Measurements from ENCODE around the gene ADTRP.
"Not testable (repeated sequence)": the region's sequence is repeated elsewhere in the genome, so short reads cannot be mapped to it uniquely, and the experiment has no call there.

Gene ADTRP

DNA sequence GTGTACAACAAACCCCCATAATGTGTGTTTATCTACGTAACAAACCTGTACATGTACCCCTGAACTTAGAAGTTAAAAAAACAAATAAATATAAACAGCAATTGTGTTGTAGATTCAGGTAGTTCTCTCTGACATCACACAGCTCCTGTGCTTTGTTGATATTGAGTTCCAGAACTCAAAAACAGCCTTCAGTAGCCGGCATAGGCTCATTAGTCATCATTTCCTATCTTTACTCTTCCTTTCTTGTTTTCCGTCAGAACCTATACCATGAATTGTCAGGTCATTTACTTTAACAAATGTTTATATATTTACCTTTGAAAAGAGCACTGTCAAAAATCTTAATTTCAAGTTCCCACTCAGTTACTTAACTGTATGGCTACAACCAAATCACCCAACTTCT, 88.8 kb downstream of the ADTRP start:
- no peak for DNase-seq

DNA sequence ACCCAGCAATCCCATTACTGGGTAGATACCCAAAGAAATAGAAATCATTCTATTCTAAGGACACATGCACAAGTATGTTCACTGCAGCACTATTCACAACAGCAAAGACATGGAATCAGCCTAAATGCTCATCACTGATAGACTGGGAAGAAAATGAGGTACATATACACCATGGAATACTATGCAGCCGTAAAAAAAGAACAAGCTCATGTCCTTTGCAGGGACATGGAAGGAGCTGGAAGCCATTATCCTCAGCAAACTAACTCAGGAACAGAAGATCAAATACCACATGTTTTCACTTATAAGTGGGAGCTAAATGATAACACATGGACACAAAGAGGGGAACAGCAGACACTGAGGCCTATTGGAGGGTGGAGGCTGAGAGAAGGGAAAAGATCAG, 89.2 kb downstream of the ADTRP start:
- DNase-seq = not testable (repeated sequence)

DNA sequence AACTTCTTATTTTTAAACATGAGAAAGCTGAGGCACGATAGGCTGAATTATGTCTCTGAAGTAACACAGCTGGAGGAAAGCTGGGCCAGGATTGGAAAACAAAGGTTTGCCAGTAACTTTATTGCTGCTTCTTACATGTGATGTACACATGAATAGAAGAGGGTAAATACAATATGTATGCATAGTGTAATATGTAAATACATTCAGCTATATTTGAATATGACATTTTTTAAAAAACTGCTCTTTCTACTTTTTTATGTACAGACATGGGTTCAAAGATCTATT, 90.2 kb downstream of the ADTRP start:
- no peak for DNase-seq

DNA sequence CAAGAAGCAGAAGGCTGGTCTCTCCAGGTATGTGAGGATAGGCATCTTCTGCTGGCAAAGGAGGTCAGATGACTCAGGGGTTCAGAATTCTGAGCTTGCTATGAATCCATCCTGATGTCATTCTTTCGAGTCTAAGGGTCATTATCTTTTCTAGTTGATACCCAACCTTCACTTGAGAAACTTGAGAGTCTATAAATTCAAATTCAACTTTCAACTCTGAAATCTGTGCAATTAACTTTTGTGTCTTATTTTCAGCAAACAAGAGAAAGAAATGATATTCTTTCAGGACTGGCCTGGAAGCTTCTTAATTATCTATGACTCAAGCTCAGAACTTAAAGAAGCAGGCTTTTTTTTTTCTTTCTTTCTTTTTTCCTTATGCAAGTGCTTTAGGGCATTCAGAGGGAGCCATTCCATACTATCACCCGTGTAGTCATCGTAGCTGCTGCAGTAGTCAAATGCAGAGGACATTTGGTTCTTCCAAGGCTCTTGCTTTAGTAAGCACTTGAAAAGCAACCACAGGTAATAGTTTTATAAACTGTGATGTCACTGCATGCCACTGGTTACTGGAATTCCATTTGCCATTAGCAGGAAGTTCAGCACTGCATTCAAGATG, 93.0 kb downstream of the ADTRP start:
- DNase-seq = no peak

DNA sequence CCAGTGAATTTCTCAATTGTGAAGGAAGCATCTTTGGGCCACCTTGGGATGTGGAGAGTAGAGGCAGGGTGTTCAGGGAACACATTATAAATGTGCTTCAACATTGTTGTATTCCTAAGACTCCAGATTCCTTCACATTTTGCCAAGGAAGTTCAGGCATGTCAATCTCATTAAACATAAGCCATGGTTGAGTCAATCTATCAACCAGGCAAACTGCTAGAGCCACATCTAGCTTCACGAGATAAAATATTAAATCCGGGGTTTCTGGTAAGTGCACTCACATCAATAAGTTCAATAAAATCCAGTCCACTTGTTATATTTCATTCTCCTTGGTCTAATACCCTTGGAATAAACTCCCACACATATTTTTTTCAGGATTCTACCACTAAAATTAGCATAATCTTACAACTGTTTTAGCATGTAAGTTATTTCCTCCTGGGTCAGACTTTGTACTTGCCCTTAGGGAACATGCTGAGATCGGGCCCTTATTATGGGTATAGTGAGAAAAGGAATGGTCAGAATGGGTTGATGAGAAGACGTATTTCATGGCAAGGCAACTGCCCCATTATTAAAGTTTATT, 93.6 kb downstream of the ADTRP start:
- DNase-seq = no peak

DNA sequence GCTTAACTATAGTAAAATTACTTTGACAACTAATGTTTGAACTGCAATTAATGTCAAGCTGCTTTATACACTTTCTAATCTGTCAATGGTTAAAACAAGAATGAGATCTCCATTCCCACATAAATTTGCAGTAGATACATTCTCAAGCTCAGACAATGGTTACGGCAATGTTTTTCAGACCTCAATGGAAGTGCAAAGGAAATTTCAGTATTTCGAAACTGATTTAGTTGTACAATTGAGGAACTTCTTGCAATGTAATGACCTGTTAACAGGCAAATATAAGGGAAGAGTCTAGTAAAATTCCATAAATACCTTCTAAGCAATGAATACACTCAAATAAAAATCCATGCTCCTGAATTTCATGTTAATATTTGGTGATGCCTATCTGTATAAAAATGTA, 94.7 kb downstream of the ADTRP start:
- DNase-seq = no peak

DNA sequence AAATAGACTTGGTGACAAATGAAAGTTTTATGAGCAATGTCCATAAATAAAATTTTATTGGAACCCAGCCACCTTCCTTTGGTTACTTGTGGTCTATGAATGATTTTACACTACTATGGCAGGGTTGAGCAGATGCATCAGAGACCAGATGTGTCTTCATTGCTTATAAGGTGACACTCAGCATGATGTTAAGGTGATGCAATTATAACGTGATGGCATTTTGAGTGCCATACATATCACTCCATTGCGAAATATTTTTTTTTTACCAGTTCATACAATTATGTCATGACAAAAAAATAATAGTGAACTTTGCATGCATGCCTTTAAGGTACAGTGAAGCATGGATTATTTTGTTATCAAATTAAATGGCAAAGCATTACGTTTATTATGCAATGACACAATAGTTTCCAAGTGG, 96.0 kb downstream of the ADTRP start:
- no peak for DNase-seq

DNA sequence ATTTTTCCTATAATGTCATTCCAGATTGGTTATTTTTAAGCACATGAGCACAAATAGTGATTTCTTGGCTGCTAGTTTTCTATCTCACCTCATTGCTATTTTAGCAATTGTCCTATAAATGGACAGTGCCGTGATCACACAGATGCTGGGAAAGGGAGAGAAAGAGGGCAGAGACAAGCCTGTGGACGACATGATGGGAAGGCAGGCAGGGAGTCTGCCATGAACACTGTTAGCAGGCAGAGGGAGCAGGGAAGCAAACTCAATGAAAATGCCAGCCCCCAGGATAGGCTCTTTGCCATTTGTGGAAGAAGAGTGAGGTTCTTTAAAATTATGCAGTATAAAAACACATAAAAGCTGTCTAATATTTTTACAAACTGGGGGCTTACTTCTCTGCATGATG, 96.8 kb downstream of the ADTRP start:
- DNase-seq = no peak

DNA sequence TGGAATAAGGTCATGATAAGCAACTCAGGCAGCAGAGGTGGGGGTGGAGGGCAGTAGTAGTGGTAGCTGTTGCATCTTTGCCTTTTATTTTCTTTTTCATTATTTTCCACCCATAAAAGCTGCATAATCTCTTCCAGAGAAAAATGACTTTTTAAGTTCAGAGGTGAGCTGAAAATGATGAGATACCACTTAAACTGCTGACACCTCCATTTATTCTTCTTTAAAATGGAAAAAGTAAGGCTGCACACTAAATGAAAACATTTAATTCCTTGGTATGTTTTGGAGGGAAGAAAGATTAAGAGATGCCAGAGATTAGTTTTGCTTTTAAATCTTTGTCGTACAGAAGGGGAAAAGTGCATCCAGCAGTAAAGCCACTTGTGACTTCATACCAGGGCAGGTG, 97.2 kb downstream of the ADTRP start:
- no peak for DNase-seq

DNA sequence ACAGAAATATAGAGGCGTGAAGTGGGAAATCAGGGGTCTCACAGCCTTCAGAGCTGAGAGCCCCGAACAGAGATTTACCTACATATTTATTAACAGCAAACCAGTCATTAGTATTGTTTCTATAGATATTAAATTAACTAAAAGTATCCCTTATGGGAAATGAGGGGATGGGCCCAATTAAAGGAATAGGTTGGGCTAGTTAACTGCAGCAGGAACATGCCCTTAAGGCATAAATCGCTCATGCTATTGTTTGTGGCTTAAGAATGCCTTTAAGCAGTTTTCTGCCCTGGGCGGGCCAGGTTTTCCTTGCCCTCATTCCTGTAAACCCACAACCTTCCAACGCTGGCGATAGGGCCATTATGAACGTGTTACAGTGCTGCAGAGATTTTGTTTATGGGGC, 98.1 kb downstream of the ADTRP start:
- not testable (repeated sequence) for DNase-seq

DNA sequence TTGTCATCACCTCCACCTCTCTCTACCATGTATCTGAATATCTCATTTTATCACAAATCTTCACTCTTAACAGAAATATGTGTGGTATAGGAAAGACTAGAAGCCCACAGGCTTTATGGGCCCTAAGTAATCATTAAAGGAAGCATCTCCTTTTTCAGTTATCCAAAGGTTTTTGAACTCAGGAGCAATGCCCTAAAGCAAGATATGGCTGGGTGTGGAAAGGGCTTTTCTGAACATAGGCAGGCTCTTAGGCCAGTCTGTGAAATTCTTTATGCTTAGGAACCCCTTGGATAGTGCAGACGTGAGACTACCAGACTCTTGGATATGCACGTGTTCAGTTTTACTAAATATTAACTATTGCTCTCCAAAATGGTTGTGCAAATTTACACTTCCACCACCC, 99.5 kb downstream of the ADTRP start:
- no peak for DNase-seq

DNA sequence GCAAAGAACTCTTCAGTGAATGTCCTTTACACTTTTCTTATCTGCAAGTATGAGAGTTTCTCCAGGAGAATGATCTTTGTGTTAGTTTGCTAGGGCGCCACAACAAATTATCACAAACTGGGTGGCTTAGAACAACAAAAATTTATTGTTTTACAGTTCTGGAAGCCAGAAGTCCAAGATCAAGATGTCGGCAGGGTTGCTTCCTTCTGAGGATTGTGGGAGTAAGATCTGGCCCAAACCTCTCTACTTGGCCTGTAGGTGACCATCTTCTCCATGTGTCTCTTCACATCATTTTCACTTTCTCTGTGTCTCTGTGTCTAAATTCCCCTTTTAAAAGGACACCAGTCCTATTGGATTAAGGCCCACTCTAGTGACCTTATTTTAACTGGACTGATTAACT, 103.0 kb downstream of the ADTRP start:
- no peak for DNase-seq

DNA sequence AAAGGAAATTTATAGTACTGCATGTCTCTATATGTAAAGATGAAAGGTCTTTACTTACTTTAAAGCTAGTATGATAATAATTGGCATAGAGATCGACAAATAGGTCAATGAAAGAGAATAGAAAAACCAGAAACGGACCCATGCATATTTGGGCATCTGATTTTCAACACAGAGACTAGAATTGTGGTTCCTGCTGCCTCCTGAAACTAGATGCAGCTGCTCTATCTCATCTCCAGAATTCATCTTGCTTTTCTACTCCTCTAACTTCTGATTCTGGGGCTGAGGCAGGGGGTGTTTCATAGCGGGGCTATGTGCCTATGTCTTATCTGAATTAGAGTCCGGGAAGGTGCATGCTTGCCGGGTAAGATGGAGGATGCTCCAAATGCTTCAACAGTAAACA, 105.9 kb downstream of the ADTRP start:
- no peak for DNase-seq

DNA sequence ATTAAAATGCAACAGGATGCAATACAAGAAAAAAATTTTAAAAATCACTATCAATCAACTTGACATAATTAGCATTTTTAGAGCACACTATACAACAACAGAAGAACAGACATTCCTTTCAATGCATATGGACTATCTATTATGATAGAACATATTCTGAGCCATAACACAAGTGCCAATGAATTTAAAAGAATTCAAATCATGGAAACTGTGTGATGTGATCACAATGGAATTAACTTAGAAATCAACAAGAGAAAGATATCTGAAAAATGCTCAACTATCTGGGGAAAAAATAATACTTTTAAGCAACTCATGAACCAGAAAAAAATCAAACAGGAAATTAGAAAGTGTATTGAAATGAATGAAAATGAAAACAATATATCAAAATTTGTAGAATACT, 106.3 kb downstream of the ADTRP start:
- DNase-seq = no peak

DNA sequence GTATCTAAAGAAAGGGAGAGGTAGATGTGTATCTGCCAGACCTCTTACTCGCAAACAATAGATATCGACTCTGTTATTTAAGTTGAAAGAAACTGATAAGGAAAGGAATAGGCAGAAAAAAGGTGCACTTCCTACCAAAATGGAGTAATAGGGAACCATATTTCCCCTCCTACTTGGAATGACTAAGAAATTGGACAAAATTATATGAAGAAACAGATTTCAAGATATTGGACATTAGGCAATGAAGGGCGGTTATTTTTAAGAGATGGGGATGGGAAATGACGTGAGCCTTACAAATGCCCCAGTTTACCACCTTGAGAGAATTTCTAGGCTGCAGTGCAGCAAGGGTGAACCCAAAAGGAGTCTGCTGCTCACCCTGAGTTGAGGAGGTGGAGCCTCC, 108.9 kb downstream of the ADTRP start:
- no peak for DNase-seq

DNA sequence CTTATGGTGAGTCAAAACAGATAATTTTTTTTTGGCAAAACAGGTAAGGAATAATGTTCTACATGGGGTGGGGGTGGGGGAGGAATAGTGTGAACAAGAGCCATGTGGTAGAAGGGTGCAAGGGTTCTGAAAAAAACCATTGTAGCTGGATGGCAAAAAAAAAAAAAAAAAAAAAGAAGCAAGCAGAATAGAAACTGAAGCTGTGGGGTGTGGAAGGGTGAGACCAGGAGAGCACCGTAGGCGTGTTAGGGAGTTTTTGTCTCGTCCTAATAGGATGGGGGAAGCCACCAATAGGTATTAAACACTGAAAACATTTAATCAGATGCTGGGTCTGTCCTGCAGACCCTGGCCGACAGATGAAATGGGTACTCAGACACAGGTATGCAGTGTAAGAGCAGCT, 110.1 kb downstream of the ADTRP start:
- DNase-seq = no peak

DNA sequence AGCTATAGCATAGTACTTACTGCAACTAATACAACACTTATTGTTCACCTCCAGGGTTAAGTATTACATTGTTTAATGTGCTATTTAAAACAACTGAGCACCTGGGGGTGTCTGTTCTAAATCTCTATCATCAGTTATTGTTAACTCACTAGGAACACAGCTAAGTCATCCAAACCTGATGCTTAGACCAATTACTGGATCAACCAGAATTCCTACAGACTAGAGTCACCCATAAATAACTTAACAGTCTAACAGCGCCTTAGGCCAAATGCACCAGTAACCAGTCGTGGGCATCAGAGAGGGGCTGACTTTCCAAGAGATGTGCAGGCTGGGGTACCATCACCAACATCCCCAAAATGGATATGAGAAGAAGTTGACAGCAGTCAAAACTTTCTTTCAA, 110.7 kb downstream of the ADTRP start:
- no peak for DNase-seq

DNA sequence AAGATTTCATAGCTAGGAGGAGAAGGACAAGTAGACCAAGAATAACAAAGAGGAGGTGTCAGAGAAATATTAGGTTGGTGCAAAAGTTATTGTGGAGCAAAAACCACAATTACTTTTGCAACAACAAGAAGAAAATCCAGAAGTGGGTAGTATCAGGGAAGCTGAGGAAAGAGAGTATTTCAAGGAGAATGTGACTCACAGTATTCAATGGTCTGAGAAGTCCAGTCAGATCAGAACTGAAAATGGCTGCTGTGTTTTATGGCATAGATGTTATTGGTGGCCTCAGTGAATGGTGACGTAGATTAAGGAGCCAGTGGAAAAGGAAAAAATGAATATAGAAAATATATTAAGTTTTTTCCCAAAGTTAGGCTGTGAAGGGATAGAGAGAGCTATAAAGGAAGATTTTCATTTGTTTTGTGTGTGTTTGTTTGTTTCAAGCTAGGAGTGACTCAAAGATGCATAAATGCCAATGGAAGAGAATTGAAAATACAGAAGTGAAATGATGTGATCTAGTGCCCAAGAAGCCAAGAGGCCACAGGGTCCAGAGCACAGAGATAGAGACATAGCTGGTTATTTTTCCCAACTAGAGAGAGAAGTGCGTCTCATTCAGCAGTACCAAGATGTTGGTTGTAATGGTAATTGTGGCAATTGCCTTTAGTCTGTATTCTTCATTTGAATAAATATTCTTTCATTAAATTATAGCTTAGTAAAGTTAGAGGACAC, 112.8 kb downstream of the ADTRP start:
- DNase-seq = no peak

Data from NCI-H1436 treated with DMSO at 0.1 percent for 48 hours (cell line).